GM19023 (cell line): ENCODE results near the gene C4orf17.
"Not testable (repeated sequence)": the region's sequence is repeated elsewhere in the genome, so short reads cannot be mapped to it uniquely, and the experiment has no call there.

ENCODE experiments used
- ATAC-seq: cut with Tn5 transposase; IDR thresholded peaks from one replicate; pipeline ENCODE4 v1.9.1; 2021; ENCODE audit warnings: mild to moderate bottlenecking, moderate library complexity; ENCODE audit not compliant: unreplicated experiment

C4orf17 gene

GRCh38 chr4:99510721-99511120 is at the start of gene C4orf17:
C4orf17 (plus strand) TSS chr4:99511021; CDS start chr4:99513082, 2,061 bp downstream.
- ATAC-seq = no peak

DNA sequence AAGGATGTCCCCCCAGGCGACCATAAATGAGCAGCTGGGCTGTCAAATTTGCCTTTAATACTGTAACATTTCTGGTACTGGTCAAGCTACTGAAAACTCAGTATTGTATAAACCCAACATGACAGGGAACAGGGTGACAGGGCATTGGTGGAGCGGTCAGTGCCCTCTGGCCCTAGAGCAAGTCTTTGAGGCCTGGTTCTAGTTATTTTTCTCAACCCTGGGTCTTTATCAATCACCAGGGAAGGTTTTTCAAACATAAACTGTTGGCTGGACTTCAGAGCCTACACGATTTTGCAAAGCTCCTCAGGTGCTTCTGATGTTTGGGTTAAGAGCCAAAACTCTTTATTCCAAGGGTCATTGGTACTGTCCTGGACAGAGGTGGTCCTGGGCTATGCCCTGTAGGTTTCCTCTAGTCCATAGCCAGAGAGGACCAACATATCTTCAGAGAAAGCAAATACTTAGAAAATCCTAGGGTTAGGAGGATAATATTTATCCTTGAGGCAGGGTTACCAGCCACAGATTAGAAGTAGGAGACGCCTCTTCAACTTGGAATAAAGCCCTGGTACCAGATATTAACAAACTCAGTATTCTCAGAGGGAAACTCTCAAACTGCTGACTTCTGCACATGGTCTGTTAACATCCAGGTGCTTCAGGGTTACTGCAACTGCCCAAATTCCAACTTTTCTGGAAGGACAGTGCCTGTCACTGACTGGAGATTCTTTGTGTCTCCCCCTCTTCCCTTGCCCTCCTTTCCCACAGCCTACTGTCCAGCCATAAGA is 49.0 kb upstream of the C4orf17 start:
- no peak for ATAC-seq

DNA sequence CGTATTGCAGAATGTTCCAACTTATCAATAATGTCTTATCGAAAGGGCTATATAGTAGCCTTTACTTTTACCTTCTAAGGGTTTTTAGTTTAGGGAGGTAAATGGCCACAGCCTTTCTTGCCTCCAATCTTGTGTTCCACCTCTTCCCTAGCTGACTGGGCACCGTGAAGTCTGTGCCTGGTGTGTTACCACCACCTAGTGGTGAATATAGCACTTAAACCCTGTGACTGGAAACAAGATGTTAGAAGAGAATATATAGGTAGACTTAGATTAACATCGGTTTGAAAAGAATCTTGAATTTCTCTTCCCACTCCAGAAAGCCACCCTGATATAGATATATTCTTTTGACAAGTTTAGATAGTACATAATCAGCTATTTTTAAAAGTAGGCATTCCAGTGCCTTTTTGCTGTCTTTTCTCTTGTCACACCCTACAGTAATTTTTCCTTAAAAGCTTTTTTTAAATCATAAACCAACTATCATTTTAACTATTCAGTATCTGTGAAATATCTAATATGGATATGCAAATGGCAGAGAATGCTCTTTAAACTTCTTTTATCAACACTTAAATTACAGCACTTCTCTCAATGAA is 47.9 kb upstream of the C4orf17 start:
- peak; percentile 93 for ATAC-seq

GRCh38 chr4:99463566-99463965 is 47.3 kb upstream of the C4orf17 start:
- ATAC-seq = no peak

DNA sequence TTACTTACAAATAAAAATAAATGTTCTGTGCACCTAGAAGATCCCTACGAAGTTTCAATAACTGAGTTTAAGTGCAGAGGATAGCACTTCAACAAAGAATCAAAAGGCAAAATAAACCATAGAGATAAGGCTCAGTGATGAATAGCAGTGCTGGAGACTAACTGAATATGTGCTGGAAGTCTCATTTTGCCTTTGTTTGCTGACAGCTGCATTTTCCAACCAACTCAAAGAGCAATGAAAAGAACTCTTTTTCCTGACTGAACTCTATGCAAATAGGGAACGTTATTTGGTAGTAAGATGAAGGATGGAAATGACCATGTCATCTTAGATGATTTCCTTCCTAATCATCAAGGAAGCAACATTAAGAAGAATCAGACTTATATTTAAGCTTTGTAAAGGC is 42.9 kb upstream of the C4orf17 start:
- no peak for ATAC-seq

GRCh38 chr4:99468889-99469288 is 41.9 kb upstream of the C4orf17 start:
- no peak for ATAC-seq

GRCh38 chr4:99471349-99471748 is 39.5 kb upstream of the C4orf17 start:
- ATAC-seq = no peak

GRCh38 chr4:99471896-99472295 is 38.9 kb upstream of the C4orf17 start:
- ATAC-seq = no peak

DNA sequence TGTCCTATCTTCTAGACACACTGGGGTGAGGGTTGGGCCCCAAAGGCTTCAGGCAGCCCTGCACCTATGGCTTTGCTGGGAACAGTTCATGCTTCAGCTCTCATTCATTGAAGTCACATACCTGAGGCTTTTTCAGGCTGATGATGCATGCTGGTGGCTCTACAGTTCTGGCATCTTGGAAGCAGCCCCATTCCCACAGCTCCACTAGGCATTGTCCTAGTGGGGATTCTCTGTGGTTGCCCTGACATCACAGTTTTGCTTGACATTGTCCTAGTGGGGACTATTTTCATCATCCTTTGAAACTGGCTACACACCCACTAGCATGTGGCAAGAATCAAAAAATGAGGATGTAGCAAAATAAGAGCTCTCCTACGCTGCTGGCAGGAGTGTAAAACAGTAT is 37.7 kb upstream of the C4orf17 start:
- ATAC-seq = no peak

DNA sequence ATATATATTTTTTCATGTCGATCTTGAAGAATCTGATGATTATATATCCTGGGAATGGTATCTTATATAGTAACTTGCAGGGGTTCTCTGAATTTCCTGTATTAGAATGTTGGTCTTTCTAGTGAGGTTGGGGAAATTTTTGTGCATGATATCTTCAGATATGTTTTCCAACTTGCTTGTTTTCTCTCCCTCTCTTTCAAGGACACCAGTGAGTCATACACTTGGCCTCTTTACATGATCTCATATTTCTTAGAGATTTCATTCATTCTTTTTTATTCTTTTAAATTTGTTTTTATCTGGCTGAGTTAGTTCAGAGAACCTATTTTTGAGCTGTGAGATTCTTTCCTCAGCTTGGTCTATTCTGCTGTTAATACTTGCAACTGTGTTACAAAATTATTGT is 27.2 kb upstream of the C4orf17 start:
- ATAC-seq = no peak

DNA sequence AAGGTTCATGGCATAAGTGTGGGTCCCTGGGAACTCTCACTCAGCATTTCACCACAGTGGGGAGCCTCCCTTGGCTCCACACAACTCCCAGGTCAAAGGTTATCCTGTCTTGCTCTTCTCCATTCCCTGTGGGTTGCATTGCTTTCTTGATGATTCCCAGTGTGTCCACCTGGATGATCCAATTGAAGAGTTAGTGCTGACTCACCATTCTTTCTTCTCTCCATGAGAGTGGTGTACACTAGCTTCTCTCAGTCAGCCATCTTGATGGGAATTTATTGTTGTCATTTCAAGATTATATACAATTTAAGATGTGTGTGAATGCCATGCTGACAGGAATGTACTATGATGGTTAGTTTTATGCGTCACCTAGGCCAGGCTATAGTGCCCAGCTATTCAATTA is 25.6 kb upstream of the C4orf17 start:
- ATAC-seq = no peak

DNA sequence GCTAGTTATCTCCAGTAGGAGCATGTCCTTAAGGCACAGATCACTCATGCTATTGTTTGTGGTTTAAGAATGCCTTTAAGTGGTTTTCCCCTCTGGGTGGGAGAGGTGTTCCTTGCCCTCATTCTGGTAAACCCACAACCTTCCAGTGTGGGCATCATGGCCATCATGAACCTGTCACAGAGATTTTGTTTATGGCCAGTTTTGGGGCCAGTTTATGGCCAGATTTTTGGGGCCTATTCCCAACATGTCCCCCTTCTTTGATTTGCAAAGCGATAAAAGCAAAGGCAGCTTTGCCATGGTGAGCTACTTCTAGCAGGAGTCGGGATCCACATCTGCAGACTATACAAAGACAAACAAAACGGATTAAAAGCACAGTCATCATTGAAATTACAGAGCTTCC is 24.2 kb upstream of the C4orf17 start:
- ATAC-seq = not testable (repeated sequence)

GRCh38 chr4:99490286-99490685 is 20.5 kb upstream of the C4orf17 start:
- ATAC-seq = no peak

GRCh38 chr4:99504804-99505502 is 5.9 kb upstream of the C4orf17 start:
- ATAC-seq = no peak

GRCh38 chr4:99506781-99507180 is 4.0 kb upstream of the C4orf17 start:
- ATAC-seq = no peak

- no peak for ATAC-seq
Measured at GRCh38 chr4:99507349-99507748, 3.5 kb upstream of the C4orf17 start.

DNA sequence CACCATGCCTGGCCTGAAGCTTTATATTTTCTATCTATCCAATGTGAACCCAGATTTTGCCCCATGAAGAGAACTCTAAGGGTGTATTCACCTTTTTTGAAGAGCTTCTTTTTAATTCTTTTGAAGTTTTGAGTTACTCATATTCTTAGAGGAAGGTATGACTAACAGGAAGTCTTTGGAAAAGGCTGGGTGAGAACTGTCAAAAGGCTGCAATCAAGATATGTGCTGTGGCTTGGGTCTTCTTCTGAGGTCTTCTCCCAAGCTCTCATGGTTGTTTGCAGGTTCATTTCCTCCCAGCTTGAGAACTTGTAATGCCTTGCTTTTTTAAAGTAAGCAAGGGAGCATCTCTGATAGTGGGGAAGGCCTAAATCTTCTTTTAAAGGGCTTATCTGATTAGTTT is 3.1 kb upstream of the C4orf17 start:
- ATAC-seq = no peak

DNA sequence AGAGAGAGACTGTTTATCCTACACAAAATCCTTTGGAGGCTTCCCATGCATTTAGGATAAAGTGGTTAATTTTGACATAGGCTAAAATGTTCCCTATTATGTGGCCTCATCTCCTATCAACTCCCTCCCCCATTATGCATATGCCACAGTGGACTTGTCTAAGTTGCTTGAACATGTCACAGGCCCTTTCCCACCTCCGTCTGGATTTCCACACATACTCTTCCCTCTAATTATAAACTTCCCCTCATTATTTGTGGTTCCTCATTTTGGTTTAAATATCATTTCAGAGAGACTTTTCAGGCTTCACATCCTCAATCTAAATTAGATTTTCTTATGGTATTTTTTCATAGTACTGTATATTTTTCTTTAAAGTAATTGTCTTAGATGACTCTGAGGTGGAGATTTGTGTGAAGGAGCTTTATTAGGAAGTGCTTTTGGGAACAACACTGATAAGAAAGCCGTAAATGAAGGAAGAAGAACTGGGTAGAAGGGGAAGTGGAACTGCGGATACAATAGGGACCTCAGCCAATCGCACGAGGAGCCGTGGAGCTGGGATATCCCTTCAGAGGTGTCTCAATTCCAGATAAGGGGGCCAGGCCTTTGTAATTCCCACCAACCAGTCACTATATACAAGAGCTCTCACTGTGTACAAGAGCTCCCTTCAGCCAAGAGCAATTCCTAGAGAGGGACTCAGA is 7.9 kb downstream of the C4orf17 start:
- no peak for ATAC-seq

DNA sequence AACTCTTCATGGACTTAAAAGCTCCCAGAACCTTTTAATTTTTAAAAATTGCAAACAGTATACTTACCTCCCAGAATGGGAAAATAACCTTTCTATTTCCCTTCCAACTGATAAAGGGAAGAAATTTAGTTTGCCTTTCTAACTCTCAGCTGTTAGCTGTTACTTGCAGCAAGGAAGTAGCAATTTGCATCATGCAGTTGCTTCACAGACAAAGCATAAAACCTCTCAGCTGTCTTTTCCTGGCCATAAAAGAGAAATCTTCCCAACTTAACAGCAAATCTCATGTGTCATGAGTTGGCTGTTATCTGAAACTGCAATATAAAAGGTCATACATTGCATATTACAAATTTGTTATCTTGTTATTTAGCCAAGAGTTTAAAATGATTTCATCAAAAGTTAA is 18.4 kb downstream of the C4orf17 start:
- no peak for ATAC-seq

GRCh38 chr4:99529956-99530355 is 19.1 kb downstream of the C4orf17 start:
- ATAC-seq = no peak

- ATAC-seq = not testable (repeated sequence)
Measured at GRCh38 chr4:99534699-99535098, 23.9 kb downstream of the C4orf17 start.
